Measurements from ENCODE around the gene DCTPP1.

The DCTPP1 gene

DNA sequence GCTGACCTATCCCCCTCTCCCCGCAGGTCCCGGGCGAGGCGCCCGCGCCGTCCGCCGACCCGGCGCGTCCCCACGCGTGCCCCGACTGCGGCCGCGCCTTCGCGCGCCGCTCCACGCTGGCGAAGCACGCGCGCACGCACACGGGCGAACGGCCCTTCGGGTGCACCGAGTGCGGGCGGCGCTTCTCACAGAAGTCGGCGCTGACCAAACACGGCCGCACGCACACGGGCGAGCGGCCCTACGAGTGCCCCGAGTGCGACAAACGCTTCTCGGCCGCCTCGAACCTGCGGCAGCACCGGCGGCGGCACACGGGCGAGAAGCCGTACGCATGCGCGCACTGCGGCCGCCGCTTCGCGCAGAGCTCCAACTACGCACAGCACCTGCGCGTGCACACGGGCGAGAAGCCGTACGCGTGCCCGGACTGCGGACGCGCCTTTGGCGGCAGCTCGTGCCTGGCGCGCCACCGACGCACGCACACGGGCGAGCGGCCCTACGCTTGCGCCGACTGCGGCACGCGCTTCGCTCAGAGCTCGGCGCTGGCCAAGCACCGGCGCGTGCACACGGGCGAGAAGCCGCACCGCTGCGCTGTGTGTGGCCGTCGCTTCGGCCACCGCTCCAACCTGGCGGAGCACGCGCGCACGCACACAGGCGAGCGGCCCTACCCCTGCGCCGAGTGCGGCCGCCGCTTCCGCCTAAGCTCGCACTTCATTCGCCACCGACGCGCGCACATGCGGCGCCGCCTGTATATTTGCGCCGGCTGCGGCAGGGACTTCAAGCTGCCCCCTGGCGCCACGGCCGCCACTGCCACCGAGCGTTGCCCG is 12.1 kb downstream of the DCTPP1 start:
- H3K27ac ChIP-seq = peak overlapping the region; percentile 88
- TF ChIP-seq, protein P1, sequence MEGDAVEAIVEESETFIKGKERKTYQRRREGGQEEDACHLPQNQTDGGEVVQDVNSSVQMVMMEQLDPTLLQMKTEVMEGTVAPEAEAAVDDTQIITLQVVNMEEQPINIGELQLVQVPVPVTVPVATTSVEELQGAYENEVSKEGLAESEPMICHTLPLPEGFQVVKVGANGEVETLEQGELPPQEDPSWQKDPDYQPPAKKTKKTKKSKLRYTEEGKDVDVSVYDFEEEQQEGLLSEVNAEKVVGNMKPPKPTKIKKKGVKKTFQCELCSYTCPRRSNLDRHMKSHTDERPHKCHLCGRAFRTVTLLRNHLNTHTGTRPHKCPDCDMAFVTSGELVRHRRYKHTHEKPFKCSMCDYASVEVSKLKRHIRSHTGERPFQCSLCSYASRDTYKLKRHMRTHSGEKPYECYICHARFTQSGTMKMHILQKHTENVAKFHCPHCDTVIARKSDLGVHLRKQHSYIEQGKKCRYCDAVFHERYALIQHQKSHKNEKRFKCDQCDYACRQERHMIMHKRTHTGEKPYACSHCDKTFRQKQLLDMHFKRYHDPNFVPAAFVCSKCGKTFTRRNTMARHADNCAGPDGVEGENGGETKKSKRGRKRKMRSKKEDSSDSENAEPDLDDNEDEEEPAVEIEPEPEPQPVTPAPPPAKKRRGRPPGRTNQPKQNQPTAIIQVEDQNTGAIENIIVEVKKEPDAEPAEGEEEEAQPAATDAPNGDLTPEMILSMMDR (IDR thresholded peaks at IDR 0.05) = peak; percentile 53
- TF ChIP-seq ZFX (IDR thresholded peaks at IDR 0.05; ENCODE audit: borderline replicate concordance) = no peak

DNA sequence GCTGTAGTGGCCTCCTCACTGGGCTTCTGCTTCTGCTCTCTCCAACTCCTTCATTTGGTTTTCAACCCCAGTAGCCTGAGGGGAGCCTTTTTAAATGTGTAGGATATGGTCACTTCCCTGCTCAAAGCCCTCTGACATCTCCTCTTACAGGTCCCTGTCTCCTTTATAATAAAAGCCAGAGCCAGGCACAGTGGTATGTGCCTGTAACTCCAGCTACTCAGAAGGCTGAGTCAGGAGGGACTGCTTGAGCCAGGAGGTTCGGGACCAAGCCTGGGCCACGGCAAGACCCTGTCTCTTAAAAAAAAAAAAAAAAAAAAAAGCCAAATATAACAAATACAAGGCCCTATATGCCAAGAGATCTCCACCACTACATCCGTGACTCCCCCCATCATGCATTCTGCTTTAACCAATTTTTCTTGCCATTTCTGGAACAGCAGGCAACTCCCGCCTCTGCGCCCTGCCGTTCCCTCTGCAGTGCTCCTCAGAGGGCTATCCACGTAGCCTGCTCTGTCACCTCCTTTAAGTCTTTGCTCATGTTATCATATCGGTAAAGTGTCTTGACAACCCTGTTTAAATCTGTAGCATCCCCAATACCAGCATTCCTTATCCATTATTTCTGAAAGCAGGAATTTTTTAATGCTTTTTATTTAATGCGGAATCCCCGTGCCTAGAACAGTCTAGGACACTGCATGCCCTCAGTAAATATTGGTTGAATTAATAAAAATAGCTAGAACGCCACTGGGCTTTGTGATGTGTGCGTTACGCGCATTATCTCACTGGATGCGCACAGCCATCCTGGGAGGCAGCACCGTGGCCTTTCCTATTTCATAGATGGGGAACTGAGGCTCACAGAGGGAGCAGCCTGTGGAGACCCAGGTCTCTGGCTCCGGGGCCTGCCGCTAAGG is 13.0 kb downstream of the DCTPP1 start:
- TF ChIP-seq ZFX (IDR thresholded peaks at IDR 0.05; ENCODE audit: borderline replicate concordance) = no peak
- TF ChIP-seq, protein P1 (IDR thresholded peaks at IDR 0.05) = no peak
- peak overlapping the region; percentile 88 for H3K27ac ChIP-seq

DNA sequence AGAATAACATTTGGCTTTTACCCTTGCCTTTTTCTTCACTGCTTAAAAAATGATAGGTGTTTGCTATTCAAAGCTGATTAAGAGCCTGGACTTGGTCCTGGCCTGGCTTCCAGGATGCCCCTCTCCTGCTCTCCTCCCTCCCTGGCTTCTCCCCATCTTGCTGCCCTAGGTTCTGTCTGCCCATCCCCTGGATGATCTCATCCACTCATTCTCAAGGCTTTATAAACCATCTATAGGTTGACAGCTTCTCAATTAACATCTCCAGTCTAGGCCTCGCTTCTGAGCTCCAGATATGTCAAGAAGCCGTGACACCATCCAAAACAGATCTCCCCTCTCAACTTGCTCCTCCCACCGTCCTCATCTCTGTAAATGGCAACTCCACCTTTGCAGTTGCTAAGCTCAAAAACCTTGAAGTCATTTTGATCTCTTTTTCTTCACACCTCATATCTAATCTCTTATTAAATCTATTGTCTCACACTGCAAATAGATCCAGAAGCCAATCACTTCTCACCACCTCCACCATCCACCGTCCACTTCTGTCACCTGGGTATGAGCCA is 13.7 kb downstream of the DCTPP1 start:
- peak overlapping the region; percentile 88; the same call in 1 of the 2 replicates for H3K27ac ChIP-seq

DNA sequence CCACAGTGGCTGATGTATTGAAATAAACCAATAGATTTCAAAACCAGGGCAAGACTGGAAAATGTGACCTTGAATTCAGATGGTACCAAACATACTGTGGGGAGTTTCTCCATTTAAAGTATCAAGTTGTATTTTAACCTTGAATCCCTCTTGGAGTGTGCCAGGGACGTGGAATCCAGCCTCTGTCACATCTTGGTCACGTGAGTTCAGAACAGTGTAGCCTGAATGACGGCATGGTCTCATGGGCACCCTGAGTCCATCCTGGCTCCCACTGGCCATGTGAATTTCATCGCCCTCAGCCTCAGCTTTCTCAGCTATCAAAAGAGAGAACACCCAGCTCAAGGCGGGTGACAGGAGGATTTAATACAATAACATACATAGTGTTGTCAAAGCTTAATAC is 15.7 kb downstream of the DCTPP1 start:
- H3K27ac ChIP-seq = no peak overlapping the region; the same call in 1 of the 2 replicates
- TF ChIP-seq ZFX (IDR thresholded peaks at IDR 0.05; ENCODE audit: borderline replicate concordance) = no peak
- TF ChIP-seq, protein P1 (IDR thresholded peaks at IDR 0.05) = no peak

More for the DNA sequence above, 13.7 kb downstream of the DCTPP1 start:
- TF ChIP-seq ZFX (IDR thresholded peaks at IDR 0.05; ENCODE audit: borderline replicate concordance) = no peak
- TF ChIP-seq, protein P1 (IDR thresholded peaks at IDR 0.05) = no peak

DNA sequence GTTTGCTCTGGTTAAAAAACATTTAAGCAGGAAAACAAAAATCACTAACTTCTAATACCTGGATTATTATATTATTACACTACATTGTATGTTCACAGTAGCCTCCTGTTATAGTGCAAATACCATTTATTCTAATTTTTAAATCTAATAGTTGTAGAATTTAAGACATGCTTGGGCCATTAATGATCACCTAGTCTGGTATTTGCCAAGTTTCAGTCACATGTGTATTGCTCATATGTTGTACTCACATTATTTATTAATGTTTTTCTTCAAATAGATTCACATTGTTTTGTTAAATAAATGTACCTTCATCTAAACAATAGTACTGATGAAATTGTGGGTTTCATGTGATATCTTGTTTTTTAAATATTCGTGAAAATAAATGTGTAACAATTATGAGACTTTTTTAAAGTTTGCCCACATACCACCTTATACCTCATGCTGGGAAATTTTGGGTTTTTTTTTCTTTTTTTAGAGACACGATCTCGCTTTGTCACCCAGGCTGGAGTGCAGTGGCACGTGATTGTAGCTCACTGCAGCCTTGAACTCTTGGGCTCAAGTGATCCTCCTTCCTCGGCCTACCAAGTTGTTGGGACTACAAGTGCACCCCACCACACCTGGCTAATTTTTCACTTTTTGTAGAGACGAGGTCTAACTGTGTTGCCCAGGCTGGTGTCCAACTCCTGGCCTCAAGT is 16.6 kb downstream of the DCTPP1 start:
- TF ChIP-seq, protein P1 (IDR thresholded peaks at IDR 0.05) = no peak
- no peak for TF ChIP-seq ZFX (IDR thresholded peaks at IDR 0.05; ENCODE audit: borderline replicate concordance)
- peak overlapping the region; percentile 15; the same call in 1 of the 2 replicates for H3K27ac ChIP-seq

DNA sequence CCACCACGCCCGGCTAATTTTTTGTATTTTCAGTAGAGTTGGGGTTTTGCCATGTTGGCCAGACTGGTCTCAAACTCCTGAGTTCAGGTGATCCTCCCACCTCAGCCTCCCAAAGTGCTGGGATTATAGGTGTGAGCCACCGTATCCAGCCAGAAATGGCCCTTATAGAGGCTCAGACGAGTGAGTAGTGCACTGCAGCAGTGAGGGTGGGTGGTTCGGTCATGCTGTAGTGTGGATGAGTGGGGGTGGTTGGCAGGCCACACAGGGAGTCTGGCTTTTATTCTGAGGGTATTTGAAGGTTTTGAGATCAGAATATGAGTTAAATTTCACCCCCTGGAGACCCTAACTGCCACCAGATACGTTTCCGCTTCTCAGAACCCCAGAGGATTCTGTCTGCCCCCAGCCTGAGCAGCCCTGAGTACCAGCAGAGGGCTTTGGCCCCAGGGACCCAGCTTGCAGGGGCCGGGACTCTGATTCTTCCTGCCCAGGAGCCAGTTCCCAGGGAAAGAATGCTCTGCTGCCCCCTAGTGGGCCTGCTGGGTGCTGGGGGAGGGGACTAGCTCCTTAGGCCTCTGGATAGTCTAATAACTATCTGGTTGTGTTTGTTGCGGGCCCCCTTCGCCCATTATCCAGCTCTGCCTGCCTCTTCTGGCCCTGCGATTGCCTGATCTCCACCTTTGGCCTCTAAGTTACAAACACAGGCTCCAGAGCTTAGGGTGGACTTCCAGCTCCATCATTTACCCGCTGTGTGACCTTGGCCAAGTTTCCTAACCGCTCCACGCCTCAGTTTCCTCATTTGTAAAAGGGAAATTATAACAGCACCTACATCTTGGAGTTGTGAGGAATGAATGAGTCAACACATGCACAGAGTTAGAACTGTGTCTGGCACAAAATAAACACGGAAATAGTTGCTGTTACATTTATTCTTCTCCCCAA is 20.4 kb downstream of the DCTPP1 start:
- TF ChIP-seq, protein P1 (IDR thresholded peaks at IDR 0.05) = peak; percentile 93
- TF ChIP-seq ZFX (IDR thresholded peaks at IDR 0.05; ENCODE audit: borderline replicate concordance) = no peak
- peak overlapping the region; percentile 87 for H3K27ac ChIP-seq
